ENCODE data around the gene LIPC.

- no peak for TF ChIP-seq CTCF (IDR thresholded peaks at IDR 0.05 in 4 of 5, conservative IDR thresholded peaks at IDR 0.05 in 1 of 5)
- TF ChIP-seq POLR2A (IDR thresholded peaks at IDR 0.05): no peak
Measured at GRCh38 chr15:58541410-58542087, 109.8 kb downstream of the LIPC start.
